KMS-11 (cell line): Measurements from ENCODE around the gene PRR23E.

Experiments used
- H2AFZ ChIP-seq: fragments of 200-600 bp; sonication (generic); 2 replicates; pipeline ENCODE4 v1.6.1; 2016; ENCODE audit warnings: antibody characterized with exemption, mixed run types, low read depth
- H3K27ac ChIP-seq: fragments of 200-600 bp; sonication (generic); 2 replicates; pipeline ENCODE4 v1.6.1; 2016; ENCODE audit warnings: mild to moderate bottlenecking, mixed run types
- H3K27me3 ChIP-seq: fragments of 200-600 bp; sonication (generic); 2 replicates; pipeline ENCODE4 v1.6.1; 2017; ENCODE audit warnings: mild to moderate bottlenecking, low read depth, mixed run types, moderate library complexity; ENCODE audit not compliant: insufficient read depth
- H3K36me3 ChIP-seq: fragments of 200-600 bp; sonication (generic); 2 replicates; pipeline ENCODE4 v1.6.1; 2017; ENCODE audit warnings: mild to moderate bottlenecking, mixed run types; ENCODE audit not compliant: insufficient read depth
- H3K4me1 ChIP-seq: fragments of 200-600 bp; sonication (generic); 2 replicates; pipeline ENCODE4 v1.6.1; 2016; ENCODE audit warnings: mild to moderate bottlenecking, low read depth, mixed run types; ENCODE audit not compliant: poor library complexity, severe bottlenecking
- H3K4me2 ChIP-seq: fragments of 200-600 bp; sonication (generic); 2 replicates; pipeline ENCODE4 v1.7.0; 2016; ENCODE audit warnings: mild to moderate bottlenecking, mixed run types
- H3K4me3 ChIP-seq: fragments of 200-600 bp; sonication (generic); IDR thresholded peaks from 2 replicates; pipeline ENCODE4 v1.6.1; 2017; ENCODE audit warnings: low read depth, low read length, mixed read lengths; ENCODE audit not compliant: insufficient read depth
- H3K79me2 ChIP-seq: fragments of 200-600 bp; sonication (generic); 2 replicates; pipeline ENCODE4 v1.6.1; 2016; ENCODE audit warnings: low read depth, mixed run types; ENCODE audit not compliant: insufficient read depth
- H3K9ac ChIP-seq: fragments of 200-600 bp; sonication (generic); 2 replicates; pipeline ENCODE4 v1.6.1; 2016; ENCODE audit warnings: mild to moderate bottlenecking, mixed run types
- H4K20me1 ChIP-seq: fragments of 200-600 bp; sonication (generic); 2 replicates; pipeline ENCODE4 v1.6.1; 2016; ENCODE audit warnings: mild to moderate bottlenecking, mixed run types; ENCODE audit not compliant: insufficient read depth
- TF ChIP-seq, protein P1 (sequence below): fragments of 200-600 bp; sonication (generic); conservative IDR thresholded peaks from 2 replicates; pipeline ENCODE4 v1.6.1; 2017; ENCODE audit warnings: low read depth, mild to moderate bottlenecking, antibody characterized with exemption, low read length, moderate library complexity, mixed read lengths

The PRR23E gene

DNA sequence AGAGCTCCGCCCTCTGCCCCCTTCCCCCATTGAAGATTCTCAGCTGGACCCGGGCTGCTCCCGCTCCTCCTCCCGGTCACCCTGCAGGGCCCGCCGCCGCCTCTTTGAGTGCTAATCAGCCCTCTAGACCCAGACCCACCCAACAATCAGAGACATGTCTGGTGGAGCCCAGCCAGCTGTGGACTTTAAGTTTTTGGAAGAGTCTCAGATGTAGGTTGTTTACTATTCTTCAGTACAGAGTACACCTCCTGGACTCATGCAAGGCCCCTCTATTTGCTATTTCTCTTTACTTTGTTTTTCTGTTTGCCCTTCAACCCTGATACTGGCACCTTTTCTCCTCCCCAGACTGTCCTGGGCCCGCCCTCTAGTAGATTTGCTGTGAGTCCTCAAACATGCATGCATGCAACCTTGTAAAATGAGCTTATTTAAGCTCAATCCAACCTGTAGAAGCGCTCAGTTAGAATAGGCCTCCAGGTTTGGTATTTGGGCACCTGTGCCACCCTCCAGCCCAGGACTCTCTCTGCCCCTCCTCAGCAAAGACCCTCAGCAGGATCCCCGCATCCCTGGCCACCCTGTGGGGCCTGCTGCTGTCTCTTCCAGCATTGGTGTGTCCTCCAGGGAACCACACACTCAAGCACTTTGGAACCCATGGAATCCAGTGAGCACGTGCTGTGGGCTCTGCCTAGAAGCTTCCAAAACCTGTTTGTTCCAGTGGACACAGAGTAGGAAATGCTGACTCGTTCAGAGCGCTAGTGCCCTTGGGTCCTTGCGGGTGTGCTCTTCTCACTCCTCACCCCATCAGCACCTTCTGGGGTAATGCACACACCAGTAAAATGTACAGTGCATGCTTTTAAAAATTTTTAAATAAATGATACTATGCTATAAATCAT is 4.6 kb downstream of the PRR23E start:
- no peak overlapping the region for H3K4me2 ChIP-seq
- no peak overlapping the region for H3K4me3 ChIP-seq
- no peaks in the 10 kb centered on the region for H3K79me2 ChIP-seq
- TF ChIP-seq, protein P1, sequence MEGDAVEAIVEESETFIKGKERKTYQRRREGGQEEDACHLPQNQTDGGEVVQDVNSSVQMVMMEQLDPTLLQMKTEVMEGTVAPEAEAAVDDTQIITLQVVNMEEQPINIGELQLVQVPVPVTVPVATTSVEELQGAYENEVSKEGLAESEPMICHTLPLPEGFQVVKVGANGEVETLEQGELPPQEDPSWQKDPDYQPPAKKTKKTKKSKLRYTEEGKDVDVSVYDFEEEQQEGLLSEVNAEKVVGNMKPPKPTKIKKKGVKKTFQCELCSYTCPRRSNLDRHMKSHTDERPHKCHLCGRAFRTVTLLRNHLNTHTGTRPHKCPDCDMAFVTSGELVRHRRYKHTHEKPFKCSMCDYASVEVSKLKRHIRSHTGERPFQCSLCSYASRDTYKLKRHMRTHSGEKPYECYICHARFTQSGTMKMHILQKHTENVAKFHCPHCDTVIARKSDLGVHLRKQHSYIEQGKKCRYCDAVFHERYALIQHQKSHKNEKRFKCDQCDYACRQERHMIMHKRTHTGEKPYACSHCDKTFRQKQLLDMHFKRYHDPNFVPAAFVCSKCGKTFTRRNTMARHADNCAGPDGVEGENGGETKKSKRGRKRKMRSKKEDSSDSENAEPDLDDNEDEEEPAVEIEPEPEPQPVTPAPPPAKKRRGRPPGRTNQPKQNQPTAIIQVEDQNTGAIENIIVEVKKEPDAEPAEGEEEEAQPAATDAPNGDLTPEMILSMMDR, result no peak
- H3K9ac ChIP-seq, result no peak overlapping the region
- no peaks in the 10 kb centered on the region for H3K27me3 ChIP-seq
- H4K20me1 ChIP-seq, result no peaks in the 10 kb centered on the region
- H3K36me3 ChIP-seq, result no peaks in the 10 kb centered on the region
- no peak overlapping the region for H3K27ac ChIP-seq
- H2AFZ ChIP-seq, result no peak overlapping the region
- H3K4me1 ChIP-seq, result no peaks in the 10 kb centered on the region

- H3K27me3 ChIP-seq, result no peaks in the 10 kb centered on the region
- no peaks in the 10 kb centered on the region for H4K20me1 ChIP-seq
- H2AFZ ChIP-seq, result no peak overlapping the region
- H3K4me2 ChIP-seq, result no peak overlapping the region
- no peaks in the 10 kb centered on the region for H3K79me2 ChIP-seq
- H3K9ac ChIP-seq, result no peak overlapping the region
- H3K36me3 ChIP-seq, result no peaks in the 10 kb centered on the region
- no peaks in the 10 kb centered on the region for H3K4me1 ChIP-seq
- TF ChIP-seq, protein P1, result no peak
- no peak overlapping the region for H3K4me3 ChIP-seq
- H3K27ac ChIP-seq, result no peak overlapping the region
These were observed 7.3 kb downstream of the PRR23E start for GRCh38 chr3:127200086-127200691.

GRCh38 chr3:127203024-127203423 is 10.1 kb downstream of the PRR23E start:
- no peak overlapping the region for H3K27ac ChIP-seq
- TF ChIP-seq, protein P1, result no peak
- H3K27me3 ChIP-seq, result no peaks in the 10 kb centered on the region

DNA sequence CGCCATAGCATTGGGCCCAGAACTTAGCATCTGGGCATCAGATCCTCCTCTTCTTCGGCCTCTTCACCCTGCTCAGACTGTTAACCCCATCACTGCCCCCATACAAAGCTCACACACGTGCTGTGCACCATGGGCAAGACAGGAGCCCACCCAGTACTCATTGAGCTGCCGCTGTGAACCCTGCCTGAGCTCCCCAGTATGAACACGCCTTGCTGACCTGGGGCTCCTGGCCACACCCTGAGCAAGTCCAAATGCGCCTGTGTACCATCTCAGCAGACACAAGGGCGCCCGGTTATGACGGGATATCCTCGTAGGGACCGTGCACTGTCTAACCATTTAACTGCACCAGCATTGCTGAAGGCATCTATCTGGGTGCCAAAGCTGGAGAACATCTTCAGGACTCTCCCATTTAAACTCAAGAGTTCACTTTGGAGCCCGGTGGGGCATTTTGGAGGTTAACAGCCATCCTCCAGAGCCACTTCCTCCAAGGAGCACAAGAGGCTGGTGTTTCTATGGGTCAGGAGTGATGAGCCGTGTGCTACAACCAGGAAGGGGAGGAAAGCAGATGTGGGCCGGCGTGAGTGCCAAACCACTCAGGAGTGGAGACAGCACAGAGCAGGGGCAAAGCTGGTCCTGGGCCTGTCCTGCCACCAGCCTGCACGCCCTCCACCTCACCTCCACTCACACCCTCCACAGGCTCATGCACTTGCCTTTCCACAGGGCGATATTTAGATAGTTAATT is 12.1 kb downstream of the PRR23E start:
- no peaks in the 10 kb centered on the region for H3K4me1 ChIP-seq
- no peak overlapping the region for H3K9ac ChIP-seq
- no peaks in the 10 kb centered on the region for H4K20me1 ChIP-seq
- H3K27ac ChIP-seq, result no peak overlapping the region
- no peaks in the 10 kb centered on the region for H3K27me3 ChIP-seq
- H2AFZ ChIP-seq, result no peak overlapping the region
- no peak overlapping the region for H3K4me3 ChIP-seq
- H3K79me2 ChIP-seq, result no peaks in the 10 kb centered on the region
- H3K4me2 ChIP-seq, result no peak overlapping the region
- no peaks in the 10 kb centered on the region for H3K36me3 ChIP-seq
- TF ChIP-seq, protein P1, result no peak

More at GRCh38 chr3:127203024-127203423, 10.1 kb downstream of the PRR23E start:
- H3K4me2 ChIP-seq, result no peak overlapping the region
- no peaks in the 10 kb centered on the region for H3K4me1 ChIP-seq
- H2AFZ ChIP-seq, result no peak overlapping the region
- H4K20me1 ChIP-seq, result no peaks in the 10 kb centered on the region
- no peaks in the 10 kb centered on the region for H3K79me2 ChIP-seq
- no peak overlapping the region for H3K9ac ChIP-seq
- no peaks in the 10 kb centered on the region for H3K36me3 ChIP-seq
- H3K4me3 ChIP-seq, result no peak overlapping the region
